ENCODE results near the gene NECTIN4. TPM values are rescaled to one million over a fixed set of nuclear protein-coding genes. Genes with fewer than 3 reads are reported as not detected.

The NECTIN4 gene
- total and polyA plus RNA-seq, 7 experiments from 2014 or later, result not detected

GRCh38 chr1:161131523-161132409 lies 42.4 kb upstream of the NECTIN4 start:
- H3K27ac Mint-ChIP-seq, result peak overlapping the region in 4 of 9 donors; percentile 85 to 97 (median 94)
- DNase-seq, result peak in 3 of 9 donors; percentile 18 to 33 (median 21)
- H3K9me3 ChIP-seq (ENCODE audit: control insufficient read depth in 2 of 3, low read length in 3 of 3), result no peaks in the 10 kb centered on the region
- POLR2A ChIA-PET, result interaction anchor here (0.6 to 3.1 kb wide), 18 partner anchors 10 to 86 kb away, joined by 3 to 39 read pairs (median 4); partner anchors contain the start of genes ARHGAP30, NIT1, PFDN2 and UFC1
- no peaks in the 10 kb centered on the region for H3K27me3 Mint-ChIP-seq
- peaks cover 4 to 25% (median 8%) of the 10 kb centered on the region in 3 experiments for H3K36me3 ChIP-seq (ENCODE audit: control insufficient read depth in 2 of 3, insufficient read depth in 3 of 3, low read length in 3 of 3)
- peaks cover 2 to 19% (median 9%) of the 10 kb centered on the region in 5 donors for H3K36me3 Mint-ChIP-seq
- peaks cover 33 to 58% (median 56%) of the 10 kb centered on the region in 7 donors for H3K4me1 Mint-ChIP-seq
- H3K27ac ChIP-seq (ENCODE audit: low read depth, low read length), result peak overlapping the region; percentile 89
- H3K9me3 Mint-ChIP-seq, result no peaks in the 10 kb centered on the region
- H3K4me3 ChIP-seq (ENCODE audit: low read length), result peak overlapping the region; percentile 96
- no peaks in the 10 kb centered on the region for H3K27me3 ChIP-seq (ENCODE audit: control insufficient read depth in 2 of 2, insufficient read depth in 2 of 2, low read length in 2 of 2)
- no peak overlapping the region for H3K4me3 Mint-ChIP-seq
- CTCF ChIA-PET, result interaction anchor here (1.0 to 1.9 kb wide), 5 partner anchors 10 to 134 kb away, joined by 3 to 5 read pairs (median 4); partner anchors contain the start of genes NIT1 and PFDN2
- intact Hi-C loops (cut with micrococcal nuclease), result loop anchor here (1.0 to 10.0 kb wide), 12 partner anchors 13 to 787 kb away; partner anchors contain the start of genes NIT1 (in 2 of the 2), PFDN2 (in 2 of the 2), PPOX (in 2 of the 2) and UFC1 (in 2 of the 2)
- no peak for ATAC-seq
- peaks cover 27 to 42% of the 10 kb centered on the region in 2 donors for H3K4me1 ChIP-seq (ENCODE audit: control insufficient read depth in 2 of 2, insufficient read depth in 2 of 2, low read length in 2 of 2)

- Histone ChIP-seq H3K36me3 (ENCODE audit: control insufficient read depth in 2 of 3, insufficient read depth in 3 of 3, low read length in 3 of 3) (peaks cover 4 to 35% (median 8%) of the 10 kb centered on the region in 3 experiments), H3K4me1 (ENCODE audit: control insufficient read depth in 2 of 2, insufficient read depth in 2 of 2, low read length in 2 of 2) (peaks cover 28 to 42% of the 10 kb centered on the region in 2 donors), H3K4me3 (ENCODE audit: low read length) (no peak overlapping the region), H3K9me3 (ENCODE audit: control insufficient read depth in 2 of 3, low read length in 3 of 3) (no peaks in the 10 kb centered on the region), H3K27ac (ENCODE audit: low read depth, low read length) (peak overlapping the region; percentile 89), H3K27me3 (ENCODE audit: control insufficient read depth in 2 of 2, insufficient read depth in 2 of 2, low read length in 2 of 2) (no peaks in the 10 kb centered on the region)
- peak overlapping the region in 4 of 9 donors; percentile 68 to 94 (median 90) for H3K27ac Mint-ChIP-seq
- CTCF ChIA-PET, result no interaction called here
- no peak for ATAC-seq
- peak overlapping the region in 1 of 10 donors; percentile 7 for H3K4me3 Mint-ChIP-seq
- H3K4me1 Mint-ChIP-seq, result peaks cover 38 to 68% (median 60%) of the 10 kb centered on the region in 7 donors
- DNase-seq, result no peak
- H3K9me3 Mint-ChIP-seq, result no peaks in the 10 kb centered on the region
- intact Hi-C loops (cut with micrococcal nuclease), result loop anchor here (10.0 kb wide), 3 partner anchors 295 to 785 kb away; partner anchors contain the start of genes COPA (in 1 of the 2) and NCSTN (in 1 of the 2)
- H3K36me3 Mint-ChIP-seq, result peaks cover 6 to 29% (median 18%) of the 10 kb centered on the region in 5 donors
- POLR2A ChIA-PET, result interaction anchor here (0.6 to 3.1 kb wide), 6 partner anchors 12 to 793 kb away, joined by 3 to 15 read pairs (median 4); partner anchors contain the start of genes NIT1, PFDN2 and USF1
- H3K27me3 Mint-ChIP-seq, result no peaks in the 10 kb centered on the region
These were observed 40.9 kb upstream of the NECTIN4 start for GRCh38 chr1:161130266-161130665.

GRCh38 chr1:161128591-161129420 lies 39.4 kb upstream of the NECTIN4 start:
- Mint-ChIP-seq H3K27me3 (no peaks in the 10 kb centered on the region), H3K36me3 (peaks cover 9 to 36% (median 18%) of the 10 kb centered on the region in 5 donors), H3K4me3 (peak overlapping the region in 9 of 10 donors; percentile 5 to 80 (median 29)), H3K9me3 (no peaks in the 10 kb centered on the region), H3K4me1 (peaks cover 36 to 63% (median 60%) of the 10 kb centered on the region in 7 donors), H3K27ac (peak overlapping the region in 6 of 9 donors; percentile 58 to 94 (median 75))
- no peak for DNase-seq
- no peaks in the 10 kb centered on the region for H3K27me3 ChIP-seq (ENCODE audit: control insufficient read depth in 2 of 2, insufficient read depth in 2 of 2, low read length in 2 of 2)
- H3K36me3 ChIP-seq (ENCODE audit: control insufficient read depth in 2 of 3, insufficient read depth in 3 of 3, low read length in 3 of 3), result peaks cover 4 to 48% (median 8%) of the 10 kb centered on the region in 3 experiments
- H3K9me3 ChIP-seq (ENCODE audit: control insufficient read depth in 2 of 3, low read length in 3 of 3), result no peaks in the 10 kb centered on the region
- intact Hi-C loops (cut with micrococcal nuclease), result no loop called here
- H3K27ac ChIP-seq (ENCODE audit: low read depth, low read length), result peak overlapping the region; percentile 52
- no peak overlapping the region for H3K4me3 ChIP-seq (ENCODE audit: low read length)
- POLR2A ChIA-PET, result interaction anchor here (0.6 to 3.1 kb wide), 4 partner anchors 11 to 78 kb away, joined by 3 to 15 read pairs (median 4); partner anchors contain the start of genes NIT1 and PFDN2
- CTCF ChIA-PET, result interaction anchor here (1.6 kb wide), 1 partner anchor 12 kb away, joined by 4 read pairs; no protein-coding TSS in a partner anchor
- no peak for ATAC-seq
- peaks cover 26 to 41% of the 10 kb centered on the region in 2 donors for H3K4me1 ChIP-seq (ENCODE audit: control insufficient read depth in 2 of 2, insufficient read depth in 2 of 2, low read length in 2 of 2)

- Histone ChIP-seq H3K9me3 (ENCODE audit: control insufficient read depth in 2 of 3, low read length in 3 of 3) (no peaks in the 10 kb centered on the region), H3K4me1 (ENCODE audit: control insufficient read depth in 2 of 2, insufficient read depth in 2 of 2, low read length in 2 of 2) (peaks cover 21 to 34% of the 10 kb centered on the region in 2 donors), H3K27me3 (ENCODE audit: control insufficient read depth in 2 of 2, insufficient read depth in 2 of 2, low read length in 2 of 2) (no peaks in the 10 kb centered on the region), H3K4me3 (ENCODE audit: low read length) (no peak overlapping the region), H3K27ac (ENCODE audit: low read depth, low read length) (peak overlapping the region; percentile 38), H3K36me3 (ENCODE audit: control insufficient read depth in 2 of 3, insufficient read depth in 3 of 3, low read length in 3 of 3) (peaks cover 6 to 52% (median 8%) of the 10 kb centered on the region in 3 experiments)
- H3K9me3 Mint-ChIP-seq, result no peaks in the 10 kb centered on the region
- H3K27ac Mint-ChIP-seq, result peak overlapping the region in 6 of 9 donors; percentile 58 to 85 (median 66)
- DNase-seq, result no peak
- POLR2A ChIA-PET, result interaction anchor here (0.5 to 3.1 kb wide), 7 partner anchors 10 to 323 kb away, joined by 3 to 15 read pairs (median 4); partner anchors contain the start of genes ARHGAP30, NIT1, PFDN2 and UFC1
- intact Hi-C loops (cut with micrococcal nuclease), result no loop called here
- peaks cover 36 to 63% (median 61%) of the 10 kb centered on the region in 7 donors for H3K4me1 Mint-ChIP-seq
- no peaks in the 10 kb centered on the region for H3K27me3 Mint-ChIP-seq
- peak overlapping the region in 2 of 10 donors; percentile 22 to 80 for H3K4me3 Mint-ChIP-seq
- CTCF ChIA-PET, result interaction anchor here (0.6 to 1.6 kb wide), 4 partner anchors 9 to 138 kb away, joined by 3 to 4 read pairs (median 3); no protein-coding TSS in a partner anchor
- ATAC-seq, result no peak
- H3K36me3 Mint-ChIP-seq, result peaks cover 9 to 43% (median 23%) of the 10 kb centered on the region in 5 donors
These were observed 38.3 kb upstream of the NECTIN4 start for GRCh38 chr1:161127649-161128048.

GRCh38 chr1:161122967-161123366 lies 33.6 kb upstream of the NECTIN4 start:
- H3K9me3 Mint-ChIP-seq, result no peaks in the 10 kb centered on the region
- no peak overlapping the region for H3K4me3 ChIP-seq (ENCODE audit: low read length)
- intact Hi-C loops (cut with micrococcal nuclease), result no loop called here
- peaks cover 8 to 72% (median 24%) of the 10 kb centered on the region in 3 experiments for H3K36me3 ChIP-seq (ENCODE audit: control insufficient read depth in 2 of 3, insufficient read depth in 3 of 3, low read length in 3 of 3)
- H3K27me3 Mint-ChIP-seq, result no peaks in the 10 kb centered on the region
- ChIA-PET POLR2A (no interaction called here), CTCF (no interaction called here)
- no peak overlapping the region for H3K27ac ChIP-seq (ENCODE audit: low read depth, low read length)
- DNase-seq, result no peak
- peaks cover 31 to 57% (median 50%) of the 10 kb centered on the region in 7 donors for H3K4me1 Mint-ChIP-seq
- H3K4me1 ChIP-seq (ENCODE audit: control insufficient read depth in 2 of 2, insufficient read depth in 2 of 2, low read length in 2 of 2), result peaks cover 24 to 32% of the 10 kb centered on the region in 2 donors
- ATAC-seq, result no peak
- no peak overlapping the region for H3K4me3 Mint-ChIP-seq
- H3K27me3 ChIP-seq (ENCODE audit: control insufficient read depth in 2 of 2, insufficient read depth in 2 of 2, low read length in 2 of 2), result no peaks in the 10 kb centered on the region
- peak overlapping the region in 3 of 9 donors; percentile 38 to 69 (median 60) for H3K27ac Mint-ChIP-seq
- no peaks in the 10 kb centered on the region for H3K9me3 ChIP-seq (ENCODE audit: control insufficient read depth in 2 of 3, low read length in 3 of 3)
- H3K36me3 Mint-ChIP-seq, result peaks cover 15 to 47% (median 28%) of the 10 kb centered on the region in 5 donors
